Endodermal cell (in vitro differentiated cells): ENCODE data around the gene EXOC3L2. TPM values are rescaled to one million over a fixed set of nuclear protein-coding genes. Genes with fewer than 3 reads are reported as not detected.

Experiments used
- DNase-seq: peaks from one replicate; pipeline ENCODE4 v3.0.0-alpha.2; 2017
- H3K27ac ChIP-seq: 2 replicates; pipeline ENCODE4 v1.5.1; 2013; ENCODE audit warnings: mild to moderate bottlenecking, low read depth, low read length, moderate library complexity
- H3K27me3 ChIP-seq: 2 replicates; pipeline ENCODE4 v1.6.1; 2013; ENCODE audit warnings: mild to moderate bottlenecking, low read length, moderate library complexity; ENCODE audit not compliant: insufficient read depth, control insufficient read depth, poor library complexity, severe bottlenecking
- H3K36me3 ChIP-seq: 2 replicates; pipeline ENCODE4 v1.7.0; 2013; ENCODE audit warnings: mild to moderate bottlenecking, low read length, moderate library complexity; ENCODE audit not compliant: control insufficient read depth, insufficient read depth
- H3K4me1 ChIP-seq: one replicate; pipeline ENCODE4 v1.7.0; 2013; ENCODE audit warnings: low read length; ENCODE audit not compliant: control insufficient read depth, insufficient read depth
- H3K4me3 ChIP-seq: 2 replicates; pipeline ENCODE4 v1.5.1; 2013; ENCODE audit warnings: mild to moderate bottlenecking, low read length, moderate library complexity
- H3K9ac ChIP-seq: 2 replicates; pipeline ENCODE4 v1.6.1; 2013; ENCODE audit warnings: mild to moderate bottlenecking, low read length, moderate library complexity; ENCODE audit not compliant: poor library complexity, severe bottlenecking; ENCODE audit errors: extremely low read depth
- H3K9me3 ChIP-seq: 2 replicates; pipeline ENCODE4 v1.6.1; 2013; ENCODE audit warnings: mild to moderate bottlenecking, low read length, moderate library complexity; ENCODE audit not compliant: control insufficient read depth
- H3K27ac Mint-ChIP-seq: 2 replicates; pipeline ENCODE4 v1.8.0; 2020; ENCODE audit warnings: mixed read lengths
- H3K27me3 Mint-ChIP-seq: 2 replicates; pipeline ENCODE4 v1.8.0; 2021; ENCODE audit warnings: mild to moderate bottlenecking, mixed read lengths; ENCODE audit not compliant: insufficient read depth
- H3K36me3 Mint-ChIP-seq: 2 replicates; pipeline ENCODE4 v1.8.0; 2020; ENCODE audit warnings: low read depth, mixed read lengths
- H3K4me1 Mint-ChIP-seq: 2 replicates; pipeline ENCODE4 v1.8.0; 2020; ENCODE audit warnings: mixed read lengths
- H3K4me3 Mint-ChIP-seq: 2 replicates; pipeline ENCODE4 v1.8.0; 2020; ENCODE audit warnings: mild to moderate bottlenecking, moderate library complexity, mixed read lengths
- H3K9me3 Mint-ChIP-seq: 2 replicates; pipeline ENCODE4 v1.8.0; 2020; ENCODE audit warnings: mild to moderate bottlenecking, mixed read lengths
- CTCF ChIP-seq: fragments of 200-600 bp; sonication (generic); conservative IDR thresholded peaks from 2 replicates; pipeline ENCODE4 v1.5.0; 2021; ENCODE audit warnings: antibody characterized with exemption, mild to moderate bottlenecking
- WGBS, 2 experiments: methylation state at CpG; one replicate each; pipeline versions ENCODE4 v1.1.5 to v1.1.7; 2013; ENCODE audit warnings: missing lambda C conversion rate in 2 of 2, mixed read lengths in 1 of 2; ENCODE audit not compliant: insufficient coverage in 1 of 2, insufficient read length in 1 of 2; 5-methylcytosine and 5-hydroxymethylcytosine counted together
- total RNA-seq, 2 donors: library from RNA; stranded (reverse); fragmentation: NEBNext Ultra II Directional in 1 of 2; extraction: Animal tissue kit (Norgen Biotek cat#: 25700) in 1 of 2; gene quantifications; 2 replicates in 1 of 2; 3 replicates in 1 of 2; pipeline ENCODE4 v1.2.1, GENCODE V29; 2021

EXOC3L2 gene
- total RNA-seq, 2 donors from 2014 or later: 0.11 TPM; not detected in 1

DNA sequence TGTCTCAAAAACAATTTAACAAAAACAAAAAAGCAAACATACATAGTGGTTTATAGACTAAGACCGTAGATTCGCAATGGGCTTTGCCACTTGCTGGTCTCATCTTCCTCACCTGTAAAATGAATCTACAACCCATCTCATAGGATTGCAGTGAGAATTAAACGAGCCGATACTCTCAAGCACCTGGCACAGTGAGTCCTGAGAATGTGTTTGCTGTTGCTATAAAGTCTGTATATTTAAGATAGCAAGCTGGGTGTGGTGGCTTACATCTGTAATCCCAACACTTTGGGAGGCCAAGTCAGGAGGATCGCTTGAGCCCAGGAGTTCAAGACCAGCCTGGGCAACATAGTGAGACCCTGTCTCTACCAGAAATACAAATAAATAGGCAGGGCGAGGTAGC, 22.5 kb downstream of the EXOC3L2 start:
- no peaks in the 10 kb centered on the region for H3K36me3 Mint-ChIP-seq
- TF ChIP-seq CTCF: no peak
- WGBS, 2 experiments: 94 to 100% methylated on average over 4 to 6 of the region's 6 CpGs
- H3K27ac Mint-ChIP-seq: no peak overlapping the region
- Histone ChIP-seq H3K27ac (no peak overlapping the region), H3K27me3 (peaks cover 2% of the 10 kb centered on the region), H3K9me3 (no peaks in the 10 kb centered on the region), H3K4me1 (no peaks in the 10 kb centered on the region), H3K4me3 (no peak overlapping the region), H3K36me3 (no peaks in the 10 kb centered on the region), H3K9ac (no peak overlapping the region)
- H3K4me1 Mint-ChIP-seq: no peaks in the 10 kb centered on the region
- no peak overlapping the region for H3K4me3 Mint-ChIP-seq
- H3K27me3 Mint-ChIP-seq: peaks cover 77% of the 10 kb centered on the region
- no peaks in the 10 kb centered on the region for H3K9me3 Mint-ChIP-seq
- no peak for DNase-seq

- no peak overlapping the region for H3K4me3 Mint-ChIP-seq
- Histone ChIP-seq H3K36me3 (no peaks in the 10 kb centered on the region), H3K27me3 (peaks cover 22% of the 10 kb centered on the region), H3K4me3 (no peak overlapping the region), H3K9ac (no peak overlapping the region), H3K4me1 (no peaks in the 10 kb centered on the region), H3K9me3 (no peaks in the 10 kb centered on the region), H3K27ac (no peak overlapping the region)
- no peak for DNase-seq
- H3K9me3 Mint-ChIP-seq: no peaks in the 10 kb centered on the region
- WGBS, 2 experiments: 93 to 95% methylated on average over 12 to 17 of the region's 18 CpGs
- H3K36me3 Mint-ChIP-seq: no peaks in the 10 kb centered on the region
- H3K27me3 Mint-ChIP-seq: peaks cover 93% of the 10 kb centered on the region
- no peak for TF ChIP-seq CTCF
- H3K4me1 Mint-ChIP-seq: peaks cover 2% of the 10 kb centered on the region
- H3K27ac Mint-ChIP-seq: no peak overlapping the region
Measured at GRCh38 chr19:45218911-45219743, 26.1 kb downstream of the EXOC3L2 start.

GRCh38 chr19:45218426-45218825, 26.8 kb downstream of the EXOC3L2 start:
- no peaks in the 10 kb centered on the region for H3K9me3 ChIP-seq
- Mint-ChIP-seq H3K27ac (no peak overlapping the region), H3K9me3 (no peaks in the 10 kb centered on the region), H3K4me3 (no peak overlapping the region), H3K4me1 (peaks cover 2% of the 10 kb centered on the region), H3K36me3 (no peaks in the 10 kb centered on the region), H3K27me3 (peaks cover 92% of the 10 kb centered on the region)
- no peaks in the 10 kb centered on the region for H3K4me1 ChIP-seq
- TF ChIP-seq CTCF: no peak
- no peak overlapping the region for H3K27ac ChIP-seq
- H3K4me3 ChIP-seq: no peak overlapping the region
- WGBS, 2 experiments: 78 to 88% methylated on average over 4 of the region's 4 CpGs
- H3K36me3 ChIP-seq: no peaks in the 10 kb centered on the region
- peaks cover 22% of the 10 kb centered on the region for H3K27me3 ChIP-seq
- DNase-seq: no peak
- no peak overlapping the region for H3K9ac ChIP-seq
